NCI-H2029 treated with DMSO at 0.1 percent for 48 hours (cell line): ENCODE results near the gene CNGB1.
"Not testable (repeated sequence)": the region's sequence is repeated elsewhere in the genome, so short reads cannot be mapped to it uniquely, and the experiment has no call there.

Experiments used
- DNase-seq: peaks from one replicate; lab custom pipeline; 2025; lab: John Stamatoyannopoulos, UW

CNGB1 gene

GRCh38 chr16:57951204-57951960 is 19.5 kb downstream of the CNGB1 start:
- no peak for DNase-seq

GRCh38 chr16:57950382-57950781 is 20.5 kb downstream of the CNGB1 start:
- no peak for DNase-seq

- DNase-seq = no peak
Measured at GRCh38 chr16:57949595-57950238, 21.2 kb downstream of the CNGB1 start.

GRCh38 chr16:57949013-57949412 is 21.9 kb downstream of the CNGB1 start:
- no peak for DNase-seq

GRCh38 chr16:57948027-57948426 is 22.9 kb downstream of the CNGB1 start:
- DNase-seq = no peak

GRCh38 chr16:57947261-57947660 is 23.7 kb downstream of the CNGB1 start:
- DNase-seq = no peak

GRCh38 chr16:57946181-57946801 is 24.6 kb downstream of the CNGB1 start:
- DNase-seq = no peak

- DNase-seq = no peak
Measured at GRCh38 chr16:57945740-57946138, 25.2 kb downstream of the CNGB1 start.

GRCh38 chr16:57944970-57945739 is 25.8 kb downstream of the CNGB1 start:
- no peak for DNase-seq

GRCh38 chr16:57943381-57943780 is 27.5 kb downstream of the CNGB1 start:
- DNase-seq = not testable (repeated sequence)

GRCh38 chr16:57941901-57942300 is 29.0 kb downstream of the CNGB1 start:
- not testable (repeated sequence) for DNase-seq

GRCh38 chr16:57941016-57941664 is 29.8 kb downstream of the CNGB1 start:
- DNase-seq = peak; percentile 1

GRCh38 chr16:57940382-57940966 is 30.5 kb downstream of the CNGB1 start:
- no peak for DNase-seq

GRCh38 chr16:57939872-57940224 is 31.1 kb downstream of the CNGB1 start:
- no peak for DNase-seq

GRCh38 chr16:57938936-57939871 is 31.7 kb downstream of the CNGB1 start:
- DNase-seq = peak; percentile 44

GRCh38 chr16:57938484-57938883 is 32.4 kb downstream of the CNGB1 start:
- no peak for DNase-seq

- DNase-seq = no peak
Measured at GRCh38 chr16:57937861-57938260, 33.1 kb downstream of the CNGB1 start.

GRCh38 chr16:57935904-57936303 is 35.0 kb downstream of the CNGB1 start:
- DNase-seq = no peak

- no peak for DNase-seq
Measured at GRCh38 chr16:57930533-57930932, 40.4 kb downstream of the CNGB1 start.

GRCh38 chr16:57929250-57929649 is 41.7 kb downstream of the CNGB1 start:
- DNase-seq = no peak
